AG20443 (cell line): ENCODE data around the gene XAF1.
"Not testable (repeated sequence)": the region's sequence is repeated elsewhere in the genome, so short reads cannot be mapped to it uniquely, and the experiment has no call there.

Experiments used
- DNase-seq: peaks from one replicate; pipeline ENCODE4 v3.0.0; 2012; ENCODE audit warnings: low spot score, mixed read lengths

Gene XAF1

GRCh38 chr17:6755731-6756184 is at the start of gene XAF1:
Gene XAF1 (plus strand): TSS chr17:6756046. CDS start chr17:6756079, 33 bp downstream.
- peak; percentile 50 for DNase-seq

DNA sequence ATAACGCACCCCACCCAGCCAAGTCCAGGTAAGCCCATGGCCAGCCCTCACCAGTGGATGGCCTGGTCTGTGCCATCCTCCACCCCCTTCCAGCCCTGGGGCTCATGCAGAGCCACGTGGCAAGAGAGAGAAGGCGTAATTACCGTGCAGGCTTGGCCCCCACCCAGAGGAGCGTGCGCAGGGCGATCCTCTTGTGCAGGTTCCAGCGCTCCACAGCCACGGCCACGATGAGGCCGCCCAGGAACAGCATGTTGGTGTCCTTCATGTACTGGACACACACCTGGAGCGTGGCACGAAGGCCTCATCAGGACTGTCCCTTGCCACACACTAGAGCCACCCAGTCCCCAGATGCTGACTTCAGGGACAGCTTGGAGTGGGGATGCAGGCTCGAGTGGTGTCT is 49.3 kb upstream of the XAF1 start:
- no peak for DNase-seq

DNA sequence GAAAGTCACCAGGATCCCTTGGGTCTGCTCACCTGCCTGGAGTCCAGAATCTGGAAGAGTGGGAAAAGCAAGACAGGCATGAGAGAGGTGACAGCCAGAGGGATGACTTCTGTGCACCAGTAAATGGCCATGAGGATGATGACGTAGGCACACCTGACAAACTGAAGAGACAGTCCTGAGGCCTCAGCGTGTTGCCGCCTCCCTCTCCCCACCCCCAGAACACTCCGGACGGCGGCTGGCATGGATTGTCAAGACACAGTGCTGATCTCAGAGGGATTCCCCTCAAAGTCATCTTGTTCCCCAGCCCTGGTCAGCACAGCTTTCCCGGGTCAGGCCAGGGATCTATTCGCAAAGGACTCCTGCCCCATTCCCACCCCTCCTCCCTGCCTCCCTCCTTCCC is 48.9 kb upstream of the XAF1 start:
- DNase-seq: no peak

GRCh38 chr17:6708357-6708961 is 47.4 kb upstream of the XAF1 start:
- no peak for DNase-seq

DNA sequence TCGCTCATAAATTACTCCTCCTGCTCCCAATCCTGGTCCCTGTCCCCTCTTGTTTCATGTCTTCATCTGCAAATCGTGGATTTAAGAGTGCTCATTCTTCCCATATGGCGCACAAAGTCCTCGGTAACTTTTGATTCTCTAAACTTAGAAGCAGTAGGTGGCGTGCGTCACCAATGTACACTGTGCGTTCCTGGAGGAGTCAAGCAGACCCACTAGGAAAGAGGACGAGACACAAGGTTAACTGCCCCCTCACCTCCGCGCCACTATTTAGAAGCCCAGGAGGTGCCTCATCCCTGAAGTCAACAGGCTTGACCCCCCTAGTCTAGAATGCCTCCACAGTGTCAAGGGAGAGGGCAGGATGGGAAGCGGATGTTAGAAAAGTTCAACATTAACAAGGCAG is 45.5 kb upstream of the XAF1 start:
- no peak for DNase-seq

DNA sequence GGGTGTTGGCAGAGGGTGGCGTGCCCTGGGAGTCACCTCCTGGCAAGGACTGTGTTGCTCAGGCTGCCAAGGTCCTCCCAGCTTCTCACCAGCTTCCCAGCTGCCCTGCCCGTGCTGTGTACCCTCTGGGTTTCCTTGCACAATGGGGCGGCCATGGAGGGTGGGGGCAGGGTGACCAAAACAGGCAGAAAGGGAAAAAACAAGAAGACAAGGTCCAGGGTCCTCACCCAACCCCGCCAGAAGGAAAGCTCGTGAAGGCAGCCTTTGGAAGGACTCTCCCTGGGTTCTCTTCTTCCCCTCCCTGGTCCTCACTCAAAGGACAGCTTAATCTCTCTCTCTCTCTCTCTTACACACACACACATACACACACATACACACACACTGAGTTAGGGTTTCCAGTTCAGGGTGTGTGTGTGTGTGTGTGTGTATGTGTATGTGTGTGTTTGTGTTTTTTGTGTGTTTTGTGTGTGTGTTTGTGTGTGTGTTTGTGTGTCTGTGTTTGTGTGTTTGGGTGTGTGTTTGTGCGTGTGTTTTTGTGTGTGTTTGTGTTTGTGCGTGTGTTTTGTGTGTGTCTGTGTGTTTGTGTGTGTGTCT is 44.7 kb upstream of the XAF1 start:
- DNase-seq: no peak

DNA sequence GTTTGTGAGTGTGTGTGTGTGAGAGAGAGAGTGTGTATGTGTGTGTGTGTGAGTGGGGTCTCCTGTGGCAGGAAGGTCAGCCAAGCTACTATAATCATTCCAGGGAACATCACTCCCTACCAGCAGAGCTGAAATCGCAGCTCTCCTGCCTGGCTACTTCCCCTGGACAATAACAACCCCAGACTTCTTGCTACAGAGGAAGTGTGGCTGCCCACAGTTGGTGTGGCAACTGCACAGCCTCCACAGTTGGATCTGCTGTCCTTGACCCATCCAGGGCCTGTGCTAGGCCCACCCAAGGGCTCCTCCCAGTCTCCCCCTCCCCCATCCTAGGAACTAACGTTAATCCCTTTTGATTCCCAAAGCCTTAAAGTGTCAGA is 44.2 kb upstream of the XAF1 start:
- DNase-seq: no peak

DNA sequence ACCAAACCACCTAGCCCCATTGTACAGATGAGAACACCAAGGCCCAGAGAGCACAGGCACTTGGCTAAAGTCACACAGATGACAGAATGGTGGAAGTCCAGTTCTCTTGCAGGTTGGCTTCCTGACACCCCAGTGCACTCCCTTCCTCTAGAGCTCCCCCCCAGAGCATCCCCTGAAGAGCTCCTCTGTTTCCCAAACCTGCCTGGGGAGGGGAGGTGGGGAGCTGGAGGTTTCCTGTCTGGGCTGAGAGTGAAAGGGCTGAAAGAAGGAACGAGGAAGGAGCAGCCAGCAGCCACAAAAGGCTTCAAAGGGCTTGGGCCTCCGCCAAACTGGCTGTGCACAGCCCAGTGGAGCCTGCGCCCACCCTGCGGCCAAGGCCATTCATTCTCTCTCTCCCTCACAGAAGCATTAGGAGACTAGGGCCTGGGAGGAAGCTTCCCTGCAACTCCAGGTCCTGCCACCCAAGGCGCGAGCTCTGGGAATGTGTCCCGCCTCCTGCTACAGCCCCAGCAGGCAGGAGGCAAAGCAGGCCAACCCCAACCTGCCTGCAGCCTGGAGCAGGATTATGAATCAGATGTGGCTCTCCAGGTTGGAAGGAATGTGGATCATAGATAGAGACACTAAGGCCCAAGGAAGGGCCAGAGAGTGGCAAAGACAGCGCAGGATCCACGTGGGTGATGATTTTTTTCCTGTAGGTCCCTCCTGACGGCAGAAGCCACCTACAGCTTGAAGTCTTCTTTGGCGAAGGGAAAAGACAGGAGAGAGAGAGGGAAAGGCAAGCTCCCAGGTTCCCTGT is 43.6 kb upstream of the XAF1 start:
- DNase-seq: peak; percentile 40

GRCh38 chr17:6712854-6713129 is 43.1 kb upstream of the XAF1 start:
- no peak for DNase-seq

DNA sequence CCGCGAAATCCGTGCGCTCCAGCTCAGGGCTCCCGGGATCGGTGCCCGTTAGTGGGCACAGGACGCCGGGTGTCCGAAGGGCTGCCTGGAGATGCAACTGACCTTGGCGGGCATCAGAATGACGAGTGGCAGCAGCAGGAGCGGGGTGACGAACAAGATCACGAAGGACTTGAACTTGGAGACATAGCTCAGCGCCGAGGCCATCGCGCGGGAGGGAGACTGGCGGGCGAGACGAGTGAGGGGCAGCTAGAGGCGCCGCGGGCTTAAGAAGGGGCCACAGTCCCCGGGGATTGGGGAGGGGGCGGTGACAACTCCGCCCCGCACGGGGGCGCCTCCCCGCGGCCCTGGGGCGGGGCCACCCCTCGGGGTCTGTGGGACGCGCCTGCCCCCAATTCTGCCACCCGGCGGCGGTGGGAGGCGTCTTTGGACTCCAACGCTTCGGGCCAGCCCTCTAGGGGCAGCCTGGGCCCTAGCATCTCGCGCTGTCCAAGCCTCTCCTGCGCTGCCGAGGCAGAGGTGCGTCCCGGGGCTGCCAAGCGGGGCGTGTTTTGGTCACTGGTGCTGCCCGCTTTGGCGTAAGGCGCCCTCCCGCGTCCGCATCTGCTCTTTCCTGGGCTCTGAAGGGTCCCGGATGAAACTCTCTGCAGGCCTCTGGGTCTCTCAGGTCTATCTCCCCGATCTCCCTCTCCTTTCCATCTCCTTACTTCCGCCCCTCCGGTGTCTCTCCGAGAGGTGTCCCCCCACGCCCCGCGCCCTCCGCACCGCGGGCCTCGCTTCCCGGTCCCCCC is 42.5 kb upstream of the XAF1 start, which contains the start of gene SLC13A5:
TSS of gene SLC13A5 (minus strand) at position 240 of the 788 bp plus-strand sequence. CDS start at position 204, 36 bp downstream.
- DNase-seq: peak; percentile 62

DNA sequence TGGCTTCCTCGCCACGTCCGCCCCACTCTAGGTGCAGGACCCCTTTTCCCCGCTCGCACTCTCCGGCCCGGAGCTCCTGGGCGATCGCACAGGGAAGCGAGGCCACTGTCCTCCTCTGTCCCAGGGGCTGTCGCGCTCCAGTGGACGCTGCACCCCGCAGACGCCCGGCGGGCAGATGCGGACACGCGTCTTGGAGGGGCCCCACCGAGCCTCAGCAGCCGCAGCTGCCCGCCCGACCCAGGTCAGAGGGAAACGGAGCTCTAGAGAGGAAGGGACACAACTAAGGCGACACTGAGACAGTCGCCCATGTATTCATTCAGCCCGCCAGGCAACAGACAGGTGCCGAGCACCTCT is 42.0 kb upstream of the XAF1 start:
- no peak for DNase-seq

DNA sequence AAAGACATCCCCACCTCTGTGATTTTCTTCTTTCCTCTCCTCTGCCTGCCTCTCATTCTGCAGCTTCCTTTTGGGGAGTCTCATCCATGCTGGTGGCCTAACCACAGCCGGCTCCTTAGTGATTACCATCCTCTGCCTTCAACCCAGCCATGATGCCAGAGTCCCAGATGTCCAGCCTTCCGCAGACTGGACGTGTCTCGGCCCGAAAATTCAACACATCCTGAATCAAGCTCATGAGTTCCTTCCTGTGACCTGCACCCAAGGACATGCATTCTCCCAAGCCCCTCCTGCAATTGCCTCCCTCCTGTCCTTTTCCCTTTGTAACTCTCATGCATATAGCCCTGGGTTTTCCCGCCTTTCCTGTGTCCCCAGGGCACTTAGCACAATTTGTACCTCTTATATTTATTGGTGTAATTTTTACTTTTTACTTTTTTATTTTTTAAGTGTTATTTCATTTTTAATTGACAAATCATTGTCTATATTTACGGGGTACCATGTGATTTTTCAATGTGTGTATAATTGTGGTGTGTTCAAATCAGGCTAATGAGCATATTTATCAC is 41.5 kb upstream of the XAF1 start:
- no peak for DNase-seq

GRCh38 chr17:6716736-6717135 is 39.1 kb upstream of the XAF1 start:
- no peak for DNase-seq

DNA sequence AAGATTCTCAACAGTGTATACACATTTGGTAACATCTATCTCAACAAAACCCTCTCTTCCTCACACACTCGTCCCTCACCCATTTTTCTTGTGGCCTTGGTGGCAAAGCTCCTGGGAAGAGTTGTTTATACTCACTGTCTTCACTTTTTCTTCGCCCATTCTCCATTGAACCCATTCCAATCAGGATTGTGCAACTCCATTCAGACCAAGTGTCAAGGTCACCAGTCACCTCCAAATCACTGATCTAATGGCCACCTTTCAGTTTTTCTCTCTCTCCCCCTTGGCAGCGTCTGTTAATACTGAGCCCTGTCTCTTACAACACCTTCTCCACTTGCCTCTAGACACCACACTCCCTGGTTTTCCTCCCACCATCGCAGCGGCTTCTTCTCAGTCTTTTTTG is 34.1 kb upstream of the XAF1 start:
- DNase-seq: no peak

DNA sequence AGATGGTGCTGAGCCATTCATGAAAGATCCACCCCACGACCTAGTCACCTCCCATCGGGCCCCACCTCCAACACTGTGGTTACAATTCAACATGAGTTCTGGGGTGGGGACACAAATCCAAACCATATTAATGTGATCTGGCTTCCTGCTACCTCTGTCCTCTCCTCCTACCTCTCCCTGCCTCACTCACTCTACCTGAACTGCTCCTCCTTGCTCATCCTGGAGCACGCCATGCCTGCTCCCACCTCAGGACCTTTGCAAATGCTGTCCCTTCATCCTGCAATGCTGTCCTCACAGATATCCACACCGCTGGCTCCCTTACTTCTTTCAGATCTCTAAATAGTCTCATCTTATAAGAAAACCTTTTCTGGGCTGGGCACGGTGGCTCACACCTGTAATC is 31.8 kb upstream of the XAF1 start:
- DNase-seq: no peak

DNA sequence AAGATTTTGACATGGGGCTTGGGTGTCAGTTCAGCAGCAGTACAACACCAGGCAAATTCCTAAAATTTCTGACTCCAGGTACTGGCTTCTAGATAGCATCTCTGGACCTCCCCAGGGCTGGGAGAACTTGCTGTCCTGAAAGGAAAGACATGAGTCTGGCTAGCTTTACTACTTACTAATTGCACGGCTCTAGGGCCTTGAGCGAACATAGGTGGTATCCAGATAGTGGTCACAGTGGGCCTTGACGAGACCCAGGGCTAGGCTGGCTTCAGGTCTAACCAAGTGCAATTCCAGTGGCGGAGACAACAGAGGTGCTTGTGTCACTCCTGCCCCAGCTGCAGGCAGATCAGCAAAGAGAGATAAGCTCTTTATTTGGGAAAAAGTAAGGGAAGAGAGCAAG is 26.3 kb upstream of the XAF1 start:
- DNase-seq: no peak

DNA sequence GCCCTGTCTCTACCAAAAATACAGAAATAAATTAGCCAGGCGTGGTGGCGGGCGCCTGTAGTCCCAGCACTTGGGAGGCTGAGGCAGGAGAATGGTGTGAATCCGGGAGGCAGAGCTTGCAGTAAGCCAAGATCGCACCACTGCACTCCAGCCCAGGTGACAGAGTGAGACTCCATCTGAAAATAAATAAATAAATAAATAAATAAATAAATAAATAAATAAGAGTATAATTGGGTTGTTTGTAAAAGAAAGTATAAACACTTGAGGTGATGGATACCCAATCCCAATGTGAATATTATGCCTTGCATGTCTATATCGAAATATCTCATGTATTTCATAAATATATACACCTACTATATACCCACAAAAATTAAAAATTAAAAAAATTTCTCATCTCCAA is 9.2 kb upstream of the XAF1 start:
- not testable (repeated sequence) for DNase-seq

- DNase-seq: no peak
Measured at GRCh38 chr17:6748617-6749016, 7.2 kb upstream of the XAF1 start.

- no peak for DNase-seq
Measured at GRCh38 chr17:6749519-6749918, 6.3 kb upstream of the XAF1 start.

DNA sequence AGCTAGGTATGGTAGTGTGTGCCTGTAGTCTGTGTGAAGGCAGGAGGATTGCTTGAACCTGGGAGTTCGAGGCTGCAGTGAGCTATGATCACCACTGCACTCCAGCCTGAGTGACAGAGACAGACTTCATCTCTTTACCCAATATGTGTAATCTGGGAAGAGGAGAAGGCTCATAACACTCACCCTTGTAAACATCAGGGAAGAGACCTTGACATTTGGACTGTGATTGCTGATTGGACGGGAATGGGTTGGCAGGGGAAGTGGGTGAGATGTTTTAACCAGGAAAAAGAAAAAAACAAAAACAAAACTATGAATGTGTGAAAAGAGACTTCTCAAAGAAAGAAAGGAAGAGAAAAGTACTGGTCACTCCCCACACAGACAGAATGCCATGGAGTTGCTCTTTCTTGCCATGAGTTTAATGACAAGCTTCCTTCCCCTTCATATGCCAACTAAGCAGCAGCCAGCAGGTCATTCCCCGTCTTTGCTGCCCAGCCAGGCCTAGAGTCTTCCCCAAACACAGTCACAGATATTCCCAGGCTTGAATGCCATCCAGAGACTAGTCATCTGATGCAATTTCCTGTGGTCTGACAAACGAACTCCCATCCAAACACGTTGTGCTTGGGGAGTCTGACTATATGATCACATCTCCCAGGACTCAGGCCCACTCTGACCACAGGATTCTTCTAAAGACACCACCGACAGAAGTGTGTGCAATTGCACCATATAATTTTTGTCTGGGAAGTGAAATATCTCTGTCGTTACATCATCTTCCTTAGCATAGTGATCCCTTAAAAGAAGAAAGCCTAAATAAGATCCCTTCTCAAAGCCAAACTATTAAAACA is 3.6 kb upstream of the XAF1 start:
- peak; percentile 96 for DNase-seq

GRCh38 chr17:6753006-6753445 is 2.8 kb upstream of the XAF1 start:
- peak; percentile 81 for DNase-seq
